Ovary (tissue), 3 donors: ENCODE measurements around the gene GRM8.

Experiments
- CTCF ChIP-seq, 3 donors: fragments of 450-650 bp in 2 of 3; fragments of 200-600 bp in 1 of 3; IDR thresholded peaks; one replicate each; pipeline versions ENCODE4 v1.5.1 to v1.8.0; 2016 to 2022; ENCODE audit warnings: antibody characterized with exemption in 3 of 3, mild to moderate bottlenecking in 1 of 3
- EP300 ChIP-seq: sonication (generic); formaldehyde crosslinking; IDR thresholded peaks from one replicate; pipeline ENCODE4 v1.6.1; 2017; ENCODE audit warnings: antibody characterized with exemption
- POLR2A ChIP-seq: fragments of 450-650 bp; IDR thresholded peaks from one replicate; pipeline ENCODE4 v1.6.1; 2017; ENCODE audit warnings: antibody characterized with exemption, mild to moderate bottlenecking, moderate library complexity
- donor health status: DM: no; HTN: no; CAD: no.

GRCh38 chr7:126606331-126606730, 646.4 kb downstream of the GRM8 start:
- TF ChIP-seq CTCF (IDR thresholded peaks at IDR 0.05) (no peak), POLR2A (no peak), EP300 (no peak)
